Measurements from ENCODE around the gene LSM7. TPM values are rescaled to one million over a fixed set of nuclear protein-coding genes. Genes with fewer than 3 reads are reported as not detected.

LSM7 gene
- total and polyA plus RNA-seq, 2 of the 13 experiments (the other 11 are each of a cell fraction or from before 2014, with no cell fraction given): 140 to 205 TPM

- BruUV-seq (replicated peaks): no TSS peak
- in situ Hi-C loops (cut with HindIII; ENCODE audit: extremely low pct_ligation_motif_present, low pct_unique_long_range_greater_than_20kb): loop anchor here (5.0 to 10.0 kb wide), 3 partner anchors 40 to 162 kb away; partner anchors contain the start of genes AP3D1, PLEKHJ1 and SF3A2
Measured at GRCh38 chr19:2317300-2317699, 11.1 kb downstream of the LSM7 start.

GRCh38 chr19:2315818-2316353 lies 12.5 kb downstream of the LSM7 start:
- in situ Hi-C loops (cut with HindIII; ENCODE audit: extremely low pct_ligation_motif_present, low pct_unique_long_range_greater_than_20kb) (loop anchor here (5.0 to 10.0 kb wide), 3 partner anchors 39 to 161 kb away; partner anchors contain the start of genes AP3D1, PLEKHJ1 and SF3A2), intact Hi-C loops (cut with micrococcal nuclease; ENCODE audit: unreplicated experiment) (loop anchor here (1.0 to 10.0 kb wide), 3 partner anchors 41 to 299 kb away; partner anchors contain the start of genes PLEKHJ1 and SF3A2)
- no peaks in the 10 kb centered on the region for H3K36me3 ChIP-seq (replicated peaks in 1 of 2; ENCODE audit: control insufficient read depth in 1 of 2, insufficient read depth in 2 of 2, low read length in 2 of 2)
- BruUV-seq (replicated peaks): no TSS peak
- H4K20me1 ChIP-seq (ENCODE audit: insufficient read depth, low read length): no peaks in the 10 kb centered on the region
- H2AFZ ChIP-seq (ENCODE audit: low read length): no peak overlapping the region
- ATAC-seq (peak; percentile 92), DNase-seq (ENCODE audit: low spot score) (peak; percentile 55), FAIRE-seq (peak; percentile 69)
- H3K27me3 ChIP-seq (ENCODE audit: control insufficient read depth in 1 of 2, insufficient read depth in 2 of 2, low read length in 2 of 2): peaks cover 5 to 7% of the 10 kb centered on the region in 2 experiments; a peak in 4 of 5 replicates
- peaks cover 9% of the 10 kb centered on the region for H3K9me3 ChIP-seq (ENCODE audit: low read length)
- WGBS (ENCODE audit: low lambda C conversion rate): 5% methylated on average over 12 of the region's 22 CpGs
- no peak overlapping the region for H3K27ac ChIP-seq (ENCODE audit: extremely low read length, insufficient read depth, low read length)
- H3K4me3 ChIP-seq (replicated peaks in 1 of 3; ENCODE audit: insufficient read depth in 1 of 3, low read depth in 2 of 3, low read length in 3 of 3): peak overlapping the region in 2 of 3 experiments; percentile 4 to 61; a peak in 4 of 6 replicates
- H3K4me2 ChIP-seq (ENCODE audit: low read depth, low read length): peak overlapping the region; percentile 83
- ChIA-PET POLR2A (interaction anchor here (0.5 to 2.6 kb wide), 9 partner anchors 15 to 425 kb away, joined by 3 to 11 read pairs (median 3); partner anchors contain the start of genes AP3D1 and PLEKHJ1), CTCF (ENCODE audit: low intra/inter-chr PET ratio, low total read pairs) (interaction anchor here (1.5 to 2.4 kb wide), 5 partner anchors 41 to 160 kb away, joined by 4 to 16 read pairs (median 8); partner anchors contain the start of genes PLEKHJ1 and SF3A2)
- no peaks in the 10 kb centered on the region for H3K79me2 ChIP-seq (ENCODE audit: insufficient read depth, low read length)
- H3K9ac ChIP-seq (ENCODE audit: insufficient read depth, low read depth, low read length): 0 out of 2 replicates have a peak overlapping the region, but pooled peaks have one; percentile 8
- H3K4me1 ChIP-seq (ENCODE audit: insufficient read depth, low read length): peaks cover 30% of the 10 kb centered on the region
- TF ChIP-seq ZNF777 (CRISPR knock-in tag; IDR thresholded peaks at IDR 0.05) (no peak), RNF219 (CRISPR knock-in tag; IDR thresholded peaks at IDR 0.05) (no peak), ZNF274 (CRISPR knock-in tag; IDR thresholded peaks at IDR 0.05) (0 out of 2 replicates have a peak, but pooled peaks have one; percentile 54), ZNF543 (CRISPR knock-in tag; IDR thresholded peaks at IDR 0.05) (no peak), ZNF746 (CRISPR knock-in tag; IDR thresholded peaks at IDR 0.05) (no peak), NFE2 (CRISPR knock-in tag; IDR thresholded peaks at IDR 0.05) (no peak), IKZF5 (CRISPR knock-in tag; IDR thresholded peaks at IDR 0.05) (peak; percentile 80; the same call in 1 of the 2 replicates), KMT2B (CRISPR knock-in tag; IDR thresholded peaks at IDR 0.05) (no peak), PLRG1 (conservative IDR thresholded peaks at IDR 0.05) (no peak)

More at GRCh38 chr19:2317300-2317699, 11.1 kb downstream of the LSM7 start:
- Histone ChIP-seq H4K20me1 (ENCODE audit: insufficient read depth, low read length) (no peaks in the 10 kb centered on the region), H3K4me3 (replicated peaks in 1 of 3; ENCODE audit: insufficient read depth in 1 of 3, low read depth in 2 of 3, low read length in 3 of 3) (no peak overlapping the region), H3K79me2 (ENCODE audit: insufficient read depth, low read length) (no peaks in the 10 kb centered on the region), H2AFZ (ENCODE audit: low read length) (no peak overlapping the region), H3K9ac (ENCODE audit: insufficient read depth, low read depth, low read length) (no peak overlapping the region), H3K27ac (ENCODE audit: extremely low read length, insufficient read depth, low read length) (no peak overlapping the region), H3K36me3 (replicated peaks in 1 of 2; ENCODE audit: control insufficient read depth in 1 of 2, insufficient read depth in 2 of 2, low read length in 2 of 2) (no peaks in the 10 kb centered on the region; a peak in 2 of 5 replicates), H3K9me3 (ENCODE audit: low read length) (peaks cover 9% of the 10 kb centered on the region), H3K4me1 (ENCODE audit: insufficient read depth, low read length) (peaks cover 30% of the 10 kb centered on the region), H3K4me2 (ENCODE audit: low read depth, low read length) (no peak overlapping the region), H3K27me3 (ENCODE audit: control insufficient read depth in 1 of 2, insufficient read depth in 2 of 2, low read length in 2 of 2) (peaks cover 4 to 5% of the 10 kb centered on the region in 2 experiments; a peak in 4 of 5 replicates)
- ChIA-PET CTCF (ENCODE audit: low intra/inter-chr PET ratio, low total read pairs) (no interaction called here), POLR2A (interaction anchor here (1.1 to 2.6 kb wide), 3 partner anchors 11 to 82 kb away, joined by 3 to 11 read pairs (median 6); partner anchors contain the start of genes LSM7, PLEKHJ1 and SPPL2B)
- intact Hi-C loops (cut with micrococcal nuclease; ENCODE audit: unreplicated experiment): loop anchor here (10.0 kb wide), 2 partner anchors 82 to 298 kb away; partner anchors contain the start of genes PLEKHJ1 and SF3A2
- ATAC-seq (no peak), FAIRE-seq (no peak), DNase-seq (ENCODE audit: low spot score) (no peak)
- TF ChIP-seq ZMYM3 (CRISPR knock-in tag; IDR thresholded peaks at IDR 0.05) (peak; percentile 73), ZNF790 (CRISPR knock-in tag; IDR thresholded peaks at IDR 0.05; ENCODE audit: borderline replicate concordance) (no peak), GFI1 (CRISPR knock-in tag; IDR thresholded peaks at IDR 0.05; ENCODE audit: borderline replicate concordance) (no peak), ZNF740 (CRISPR knock-in tag; IDR thresholded peaks at IDR 0.05) (no peak), ZNF768 (CRISPR knock-in tag; IDR thresholded peaks at IDR 0.05) (peak; percentile 98)
- 58% methylated on average over 10 of the region's 13 CpGs for WGBS (ENCODE audit: low lambda C conversion rate)

Data from HepG2 (cell line).